Femur (tissue), 1 donor: ENCODE data around the gene CD44.

Source experiments
- DNase-seq: peaks from one replicate; pipeline ENCODE4 v3.0.0-alpha.2; 2017

CD44 gene

GRCh38 chr11:35241083-35241482 is 102.1 kb downstream of the CD44 start:
- no peak for DNase-seq

GRCh38 chr11:35241531-35241930 is 102.6 kb downstream of the CD44 start:
- DNase-seq, result no peak

DNA sequence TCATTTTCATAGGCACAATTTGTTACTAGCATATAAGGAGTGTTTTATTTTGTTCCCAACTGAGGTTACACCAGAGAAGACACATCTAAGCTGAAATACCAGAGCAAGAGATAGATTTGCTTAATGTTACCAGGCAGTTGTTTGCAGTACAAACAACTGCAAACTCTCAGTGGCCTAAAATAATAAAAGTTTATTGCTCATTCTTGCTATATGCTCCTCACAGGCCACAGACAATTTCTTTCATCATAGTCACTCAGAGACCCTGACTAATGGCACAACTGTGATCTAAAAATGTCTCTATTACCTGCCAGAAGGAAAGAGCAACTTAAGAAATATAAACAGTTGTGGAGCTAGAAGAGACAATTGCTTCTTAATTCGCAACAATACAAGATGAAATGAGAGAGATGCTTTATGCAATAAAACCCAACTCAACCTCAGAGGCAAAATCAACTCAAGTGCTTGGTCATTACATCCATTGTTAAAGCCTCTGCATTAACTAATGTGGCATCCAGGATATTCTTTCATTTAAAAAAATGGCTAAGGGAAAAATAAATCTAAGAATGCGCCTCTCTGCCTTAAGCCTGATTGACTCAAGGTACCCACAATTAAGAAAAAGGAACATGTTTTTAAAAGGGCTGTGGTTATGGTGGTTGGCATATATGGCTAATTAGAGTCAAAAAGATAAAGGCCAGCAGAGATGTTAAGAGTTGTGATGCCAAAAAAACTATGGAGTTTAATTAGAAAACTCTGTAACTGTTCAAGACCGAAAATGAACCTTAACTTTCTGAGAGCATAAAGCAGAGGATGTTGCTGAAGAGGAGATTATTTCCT is 103.7 kb downstream of the CD44 start:
- DNase-seq, result no peak

DNA sequence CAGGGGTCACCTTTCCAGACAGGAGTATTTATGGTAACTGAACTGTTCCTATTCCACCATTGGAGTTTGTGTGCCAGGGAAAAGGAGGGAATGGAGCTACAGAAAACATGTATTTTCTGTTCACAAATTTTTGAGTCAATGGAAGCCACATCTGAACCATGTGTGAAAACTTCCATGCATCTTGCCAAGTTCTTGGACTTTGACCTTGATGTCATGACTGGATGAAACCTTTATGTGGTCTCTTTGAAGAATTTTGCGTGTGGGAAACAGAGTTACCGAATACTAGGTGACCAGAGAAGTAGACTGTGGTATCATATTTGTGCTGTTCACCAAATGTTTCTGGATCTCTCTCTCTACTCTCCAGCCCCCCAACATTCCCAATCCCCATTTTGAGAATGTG is 104.8 kb downstream of the CD44 start:
- no peak for DNase-seq

- DNase-seq, result no peak
Observed at GRCh38 chr11:35245056-35245455, 106.1 kb downstream of the CD44 start.

DNA sequence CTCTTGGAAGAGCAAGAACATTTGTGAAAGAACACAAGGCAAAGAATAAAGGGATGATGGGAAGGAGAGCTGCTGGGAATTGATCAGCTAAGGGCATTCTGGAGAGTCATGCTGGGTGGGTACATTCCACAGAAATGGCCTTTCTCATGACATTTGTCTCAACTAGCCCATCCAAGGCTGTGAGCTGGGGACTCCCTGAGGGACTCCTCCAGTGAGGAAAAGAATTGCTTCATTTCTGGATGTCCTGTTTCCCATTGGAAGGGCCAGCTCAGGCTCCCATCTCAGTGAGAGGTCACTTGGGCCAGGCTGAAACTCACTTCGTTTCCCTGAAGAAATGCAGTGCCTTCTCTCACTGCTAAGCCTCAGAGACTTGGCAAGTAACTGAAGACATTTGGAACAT is 106.8 kb downstream of the CD44 start:
- DNase-seq, result no peak

DNA sequence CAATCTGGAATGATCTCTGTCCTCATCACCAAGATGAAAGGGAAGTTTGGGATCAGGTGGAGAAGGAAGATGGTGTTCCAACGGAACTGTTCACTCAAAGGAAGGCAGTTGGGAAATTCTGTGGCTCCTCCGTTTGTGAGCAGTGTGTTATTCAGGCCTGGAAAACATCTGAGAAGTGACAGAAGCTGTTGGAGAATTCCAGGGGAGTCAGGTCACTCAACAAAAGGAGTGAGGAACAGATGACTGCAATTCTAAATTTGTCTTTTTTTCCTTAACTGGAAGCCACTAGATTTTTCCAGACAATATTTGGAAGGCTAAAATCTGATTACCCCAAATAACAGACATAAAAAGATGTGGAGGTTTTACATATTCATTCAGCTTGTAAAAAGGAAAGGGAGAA is 107.8 kb downstream of the CD44 start:
- no peak for DNase-seq

- DNase-seq, result no peak
Observed at GRCh38 chr11:35247428-35247827, 108.5 kb downstream of the CD44 start.

DNA sequence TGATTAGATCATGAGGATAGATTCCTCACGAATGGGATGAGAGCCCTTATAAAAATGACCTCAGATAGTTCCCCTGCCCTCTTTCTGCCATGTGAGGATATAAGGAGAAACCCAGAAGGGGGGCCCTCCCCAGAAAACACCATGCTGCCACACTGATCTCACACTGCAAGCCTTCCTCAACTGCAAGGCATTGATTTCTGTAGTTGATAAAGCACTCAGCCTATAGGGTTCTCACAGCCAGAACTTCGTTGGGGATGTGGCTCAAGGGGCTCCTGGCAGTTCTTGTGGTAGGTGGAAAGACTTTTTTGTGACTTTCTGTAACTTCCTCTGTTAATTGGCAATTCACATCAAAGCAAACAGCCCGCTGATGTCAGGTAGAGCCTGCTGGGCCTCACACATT is 108.9 kb downstream of the CD44 start:
- DNase-seq, result no peak

- no peak for DNase-seq
Observed at GRCh38 chr11:35248558-35249323, 109.8 kb downstream of the CD44 start.

DNA sequence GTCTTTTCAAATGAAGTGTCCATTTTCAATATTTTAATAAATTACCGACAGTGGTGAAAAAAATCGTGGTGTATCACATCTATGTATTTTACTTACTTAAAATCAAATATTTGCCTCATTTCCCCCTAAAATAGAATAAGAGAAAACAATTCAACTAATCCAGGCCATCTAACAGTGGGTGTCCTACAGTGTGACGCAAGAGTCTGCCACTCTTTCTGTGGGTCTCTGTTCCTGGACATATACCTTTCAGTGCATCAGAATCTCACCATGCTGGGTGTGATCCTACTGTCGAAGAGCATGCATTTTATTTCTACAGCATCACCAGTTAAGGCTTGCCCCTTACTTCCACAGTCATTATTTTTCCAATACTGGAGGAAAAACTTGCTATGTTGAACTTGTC is 111.2 kb downstream of the CD44 start:
- no peak for DNase-seq

DNA sequence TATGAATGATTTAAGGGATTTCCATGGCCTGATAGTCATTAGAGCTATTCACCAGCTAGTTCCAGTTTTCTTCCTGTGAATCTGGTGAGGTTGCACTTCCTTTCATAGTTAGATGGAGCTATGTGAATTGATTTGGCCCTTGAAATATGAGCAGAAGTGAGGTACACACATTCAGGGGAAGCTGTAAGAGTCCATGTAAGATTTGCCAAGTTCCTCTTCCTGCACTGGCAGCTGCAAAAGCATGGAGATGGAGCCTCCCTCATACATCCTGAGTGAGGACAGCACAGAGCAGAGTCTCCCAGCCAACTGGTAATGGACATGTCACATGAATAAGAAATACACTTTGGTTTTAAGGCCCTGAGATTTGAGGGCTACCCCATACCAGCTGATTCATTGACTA is 111.7 kb downstream of the CD44 start:
- no peak for DNase-seq

GRCh38 chr11:35253237-35253636 is 114.3 kb downstream of the CD44 start:
- DNase-seq, result no peak

DNA sequence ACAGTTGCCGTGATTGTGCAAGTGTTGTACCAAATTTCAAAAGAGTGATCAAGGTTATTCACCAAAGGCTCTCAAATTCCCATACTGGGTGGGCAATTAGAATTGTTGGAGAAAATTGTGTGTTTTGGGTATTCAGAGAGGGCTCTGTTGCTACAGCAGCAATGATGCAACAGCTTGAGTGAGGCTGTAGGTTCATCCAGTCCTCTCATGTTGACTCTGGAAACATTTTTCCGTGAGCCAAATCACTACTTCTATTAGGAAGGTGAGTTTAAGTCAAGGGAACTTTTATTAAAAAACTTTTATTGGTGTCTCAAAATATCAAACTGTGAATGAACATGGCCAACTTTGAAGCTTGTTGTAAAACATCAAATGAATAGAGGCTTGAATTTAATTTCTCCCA is 116.5 kb downstream of the CD44 start:
- DNase-seq, result no peak

- no peak for DNase-seq
Observed at GRCh38 chr11:35256296-35256695, 117.3 kb downstream of the CD44 start.

GRCh38 chr11:35257281-35257680 is 118.3 kb downstream of the CD44 start:
- DNase-seq, result no peak

- no peak for DNase-seq
Observed at GRCh38 chr11:35259529-35259928, 120.6 kb downstream of the CD44 start.

- DNase-seq, result no peak
Observed at GRCh38 chr11:35260342-35260985, 121.5 kb downstream of the CD44 start.

GRCh38 chr11:35261197-35261596 is 122.2 kb downstream of the CD44 start:
- no peak for DNase-seq

- no peak for DNase-seq
Observed at GRCh38 chr11:35262056-35262455, 123.1 kb downstream of the CD44 start.

GRCh38 chr11:35262735-35263134 is 123.8 kb downstream of the CD44 start:
- no peak for DNase-seq

- DNase-seq, result no peak
Observed at GRCh38 chr11:35265755-35266454, 126.9 kb downstream of the CD44 start.

DNA sequence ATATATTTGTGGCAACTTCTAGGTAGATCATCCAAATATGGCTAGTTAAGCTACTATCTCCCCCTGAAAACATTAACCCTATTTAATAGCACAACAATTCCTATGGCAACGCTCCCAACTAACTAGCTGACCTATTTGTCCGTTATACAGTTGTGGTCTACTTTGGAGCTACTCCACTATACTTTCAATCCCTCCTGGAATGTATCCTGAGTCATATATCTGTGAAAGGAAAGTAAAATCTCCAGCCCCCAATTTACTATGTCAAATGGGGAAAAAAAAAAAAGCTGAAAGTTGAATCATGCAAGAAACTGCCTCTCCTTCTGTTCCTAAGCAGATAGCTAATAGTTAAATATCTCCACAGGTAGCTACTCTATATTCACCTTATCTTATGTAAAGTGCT is 128.5 kb downstream of the CD44 start:
- DNase-seq, result no peak
